ENCODE measurements around the gene TCF19. TPM values are rescaled to one million over a fixed set of nuclear protein-coding genes. Genes with fewer than 3 reads are reported as not detected.
A peak's percentile ranks its signal among the peaks of the same experiment; 100 is the strongest.
"Not testable (repeated sequence)": the region's sequence is repeated elsewhere in the genome, so short reads cannot be mapped to it uniquely, and the experiment has no call there.

TCF19 gene
- total RNA-seq, 4 donors from 2014 or later, result 1.5 to 5.1 (median 2.6) TPM

- no peaks in the 10 kb centered on the region for H3K9me3 ChIP-seq
- intact Hi-C loops (cut with DNase I; ENCODE audit: low total_unique reads) (loop anchor here (1.0 to 10.0 kb wide), 5 partner anchors 39 to 510 kb away; partner anchors contain the start of genes HLA-C, PPP1R18, TCF19 and VARS2), in situ Hi-C loops (cut with MboI; ENCODE audit: low sequenced_read_pairs in 4 of 4) (loop anchor here in 3 of 4 donors (5.0 to 10.0 kb wide), 3 partner anchors 63 to 170 kb away; partner anchors contain the start of gene PSORS1C2 (in 1 of the 3))
- H3K27me3 ChIP-seq, result no peaks in the 10 kb centered on the region
- H3K36me3 ChIP-seq, result peaks cover 0 to 4% of the 10 kb centered on the region in 2 donors
- peak overlapping the region; percentile 90 to 93 (median 92) for H3K27ac ChIP-seq
- DNase-seq (peak; percentile 82 to 91), ATAC-seq (peak; percentile 89 to 92)
- H3K4me3 ChIP-seq, result peak overlapping the region; percentile 57 to 85 (median 74)
- peak; percentile 81 to 86 for TF ChIP-seq POLR2A (IDR thresholded peaks at IDR 0.05)
- no peak for TF ChIP-seq CTCF (IDR thresholded peaks at IDR 0.05 in 4 of 5, conservative IDR thresholded peaks at IDR 0.05 in 1 of 5)
- H3K4me1 ChIP-seq, result peaks cover under 1 to 20% of the 10 kb centered on the region in 2 donors
Measured at GRCh38 chr6:31197559-31198305, 39.3 kb downstream of the TCF19 start.

- H3K4me3 ChIP-seq, result peak overlapping the region in 1 of 4 donors; percentile 85
- in situ Hi-C loops (cut with MboI; ENCODE audit: low sequenced_read_pairs in 4 of 4) (loop anchor here in 3 of 4 donors (5.0 to 10.0 kb wide), 3 partner anchors 64 to 168 kb away; partner anchors contain the start of gene PSORS1C2 (in 1 of the 3)), intact Hi-C loops (cut with DNase I; ENCODE audit: low total_unique reads) (loop anchor here (5.0 to 10.0 kb wide), 2 partner anchors 284 to 512 kb away; partner anchors contain the start of genes PPP1R18 and VARS2)
- H3K27ac ChIP-seq, result peak overlapping the region; percentile 90 to 93 (median 92)
- not testable (repeated sequence) for H3K9me3 ChIP-seq, DNase-seq, ATAC-seq, H3K27me3 ChIP-seq, H3K36me3 ChIP-seq
- H3K4me1 ChIP-seq, result peaks cover 11 to 30% of the 10 kb centered on the region in 2 donors
Measured at GRCh38 chr6:31199105-31199452, 40.7 kb downstream of the TCF19 start.

DNA sequence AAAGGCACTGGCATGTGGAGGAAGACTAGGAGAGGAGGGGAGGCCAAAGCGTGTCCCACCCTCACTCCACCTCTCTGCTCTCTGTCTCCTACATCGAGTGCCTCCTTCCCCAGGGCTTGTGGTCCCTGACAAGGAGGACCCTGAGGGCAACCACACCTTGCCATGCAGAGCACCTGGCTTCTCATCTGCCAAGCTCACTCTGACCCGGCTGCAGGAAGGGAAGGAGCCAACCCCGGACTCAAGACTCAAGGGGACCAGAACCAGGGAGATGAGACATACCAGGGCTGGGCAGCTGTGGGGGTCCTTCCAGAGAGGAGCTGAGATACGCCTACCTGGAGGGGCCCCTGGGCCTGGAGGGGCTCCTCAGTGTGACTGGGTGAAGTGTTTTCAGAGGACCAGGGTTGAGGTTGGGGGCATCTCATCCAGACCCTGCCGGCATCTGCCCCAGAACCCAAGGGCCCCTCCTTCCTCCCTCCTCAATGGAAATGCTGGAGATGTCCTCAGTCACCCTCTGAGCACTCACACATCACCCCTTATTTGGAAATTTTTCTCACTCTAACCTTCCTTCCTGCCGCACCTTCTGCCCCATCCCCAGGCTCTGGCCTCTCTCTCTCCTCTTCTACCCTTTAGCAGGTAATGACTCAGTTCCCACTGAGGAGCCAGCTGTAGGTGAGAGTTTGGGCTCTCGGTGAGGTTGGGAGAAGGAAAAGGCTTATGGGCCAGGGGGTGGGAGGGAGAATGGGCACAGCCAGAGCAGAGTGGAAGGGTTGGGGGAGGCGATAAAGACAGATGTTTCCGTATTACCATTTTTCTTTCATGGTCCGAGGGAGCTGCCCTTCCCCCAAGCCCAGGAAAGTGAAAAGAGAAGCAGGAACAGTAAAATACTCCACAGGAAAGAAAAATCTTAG lies 44.1 kb downstream of the TCF19 start:
- peak overlapping the region; percentile 76 to 83 (median 80) for H3K27ac ChIP-seq
- H3K4me3 ChIP-seq, result no peak overlapping the region
- intact Hi-C loops (cut with DNase I; ENCODE audit: low total_unique reads) (no loop called here), in situ Hi-C loops (cut with MboI; ENCODE audit: low sequenced_read_pairs in 4 of 4) (no loop called here)
- H3K4me1 ChIP-seq, result peaks cover 17 to 28% of the 10 kb centered on the region in 2 donors
- no peaks in the 10 kb centered on the region for H3K27me3 ChIP-seq
- ATAC-seq, result no peak
- H3K9me3 ChIP-seq, result no peaks in the 10 kb centered on the region
- no peak for DNase-seq
- no peak for TF ChIP-seq POLR2A (IDR thresholded peaks at IDR 0.05)
- no peak for TF ChIP-seq CTCF (IDR thresholded peaks at IDR 0.05 in 4 of 5, conservative IDR thresholded peaks at IDR 0.05 in 1 of 5)
- peaks cover 0 to 4% of the 10 kb centered on the region in 2 donors for H3K36me3 ChIP-seq

DNA sequence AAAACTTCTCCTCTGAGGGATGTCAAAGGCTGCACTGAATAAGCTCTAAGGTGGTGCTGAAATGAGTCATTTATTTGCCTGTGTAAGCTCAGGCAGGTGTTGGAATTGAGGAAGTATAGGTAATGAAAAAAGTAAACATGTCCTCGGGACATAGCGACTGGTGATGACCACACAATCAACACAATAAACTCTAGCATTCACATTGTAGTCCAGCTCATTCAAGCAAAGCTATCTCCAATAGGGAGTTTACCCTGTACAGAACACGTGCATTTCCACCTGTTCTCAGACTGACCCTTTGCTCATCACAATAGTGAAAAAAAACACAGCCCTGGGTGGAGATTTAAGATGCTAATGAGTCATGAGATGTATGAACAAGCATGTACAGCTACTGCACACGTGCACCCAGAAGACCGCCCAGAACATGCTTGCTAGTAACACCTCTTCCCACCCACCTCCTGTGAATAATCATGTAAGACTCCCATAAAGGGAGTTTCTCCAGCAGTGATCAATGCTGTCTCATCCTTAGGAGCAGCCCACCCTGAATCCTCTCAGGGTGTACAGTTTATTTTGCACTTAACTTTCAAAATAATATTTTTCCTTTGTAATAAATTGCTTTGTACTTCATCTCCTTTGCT lies 45.1 kb downstream of the TCF19 start:
- Histone ChIP-seq H3K4me3 (peak overlapping the region; percentile 54 to 66 (median 59)), H3K4me1 (peaks cover 17 to 22% of the 10 kb centered on the region in 2 donors), H3K9me3 (no peaks in the 10 kb centered on the region), H3K36me3 (peaks cover 0 to 4% of the 10 kb centered on the region in 2 donors), H3K27ac (peak overlapping the region; percentile 76 to 83 (median 80)), H3K27me3 (no peaks in the 10 kb centered on the region)
- peak; percentile 63 to 68 for ATAC-seq
- peak in 1 of 2 donors; percentile 33 for DNase-seq
- TF ChIP-seq CTCF (IDR thresholded peaks at IDR 0.05 in 4 of 5, conservative IDR thresholded peaks at IDR 0.05 in 1 of 5) (no peak), POLR2A (IDR thresholded peaks at IDR 0.05) (no peak)
- in situ Hi-C loops (cut with MboI; ENCODE audit: low sequenced_read_pairs in 4 of 4), result no loop called here
- intact Hi-C loops (cut with DNase I; ENCODE audit: low total_unique reads), result no loop called here
